ENCODE results near the gene PDZD2. TPM values are rescaled to one million over a fixed set of nuclear protein-coding genes. Genes with fewer than 3 reads are reported as not detected.
A peak's percentile ranks its signal among the peaks of the same experiment; 100 is the strongest.

The PDZD2 gene
- total RNA-seq, 4 donors from 2014 or later = 13.7 to 26.7 (median 24.1) TPM

GRCh38 chr5:31853398-31854135 is 214.6 kb downstream of the PDZD2 start:
- peaks cover 0 to 39% (median 15%) of the 10 kb centered on the region in 3 donors for H3K4me1 ChIP-seq
- TF ChIP-seq CTCF (IDR thresholded peaks at IDR 0.05) (no peak), POLR2A (IDR thresholded peaks at IDR 0.05) (peak in 1 of 4 donors; percentile 22)
- H3K27me3 ChIP-seq = peaks cover 0 to 31% (median 0%) of the 10 kb centered on the region in 4 donors
- H3K36me3 ChIP-seq = peaks cover 0 to 1% (median 0%) of the 10 kb centered on the region in 3 donors
- intact Hi-C loops (cut with DNase I) = no loop called here
- peak overlapping the region in 3 of 4 donors; percentile 64 to 75 (median 69) for H3K4me3 ChIP-seq
- no peak for DNase-seq
- H3K27ac ChIP-seq = peak overlapping the region; percentile 68 to 88 (median 80)
- 41 to 46% methylated on average over 6 to 8 of the region's 8 CpGs for WGBS, 2 donors
- H3K9me3 ChIP-seq = peaks cover 0 to 7% (median 3%) of the 10 kb centered on the region in 3 donors

- peak overlapping the region; percentile 68 to 88 (median 80) for H3K27ac ChIP-seq
- intact Hi-C loops (cut with DNase I) = no loop called here
- H3K4me3 ChIP-seq = peak overlapping the region; percentile 46 to 75 (median 66)
- no peak for DNase-seq
- peaks cover 0 to 39% (median 15%) of the 10 kb centered on the region in 3 donors for H3K4me1 ChIP-seq
- no peak for TF ChIP-seq POLR2A (IDR thresholded peaks at IDR 0.05)
- no peak for TF ChIP-seq CTCF (IDR thresholded peaks at IDR 0.05)
- WGBS, 2 donors = 7 to 10% methylated on average over 5 to 30 of the region's 49 CpGs
- peaks cover 0 to 31% (median 0%) of the 10 kb centered on the region in 4 donors for H3K27me3 ChIP-seq
- peaks cover 0 to 16% (median 12%) of the 10 kb centered on the region in 3 donors for H3K9me3 ChIP-seq
- peaks cover 0 to 10% (median 0%) of the 10 kb centered on the region in 3 donors for H3K36me3 ChIP-seq
These were observed 215.5 kb downstream of the PDZD2 start for GRCh38 chr5:31854181-31855133.

- peak overlapping the region; percentile 68 to 88 (median 80) for H3K27ac ChIP-seq
- H3K9me3 ChIP-seq = peaks cover 0 to 26% (median 22%) of the 10 kb centered on the region in 3 donors
- intact Hi-C loops (cut with DNase I) = no loop called here
- H3K27me3 ChIP-seq = peaks cover 0 to 31% (median 0%) of the 10 kb centered on the region in 4 donors
- DNase-seq = no peak
- H3K36me3 ChIP-seq = peaks cover 0 to 18% (median 0%) of the 10 kb centered on the region in 3 donors
- TF ChIP-seq POLR2A (IDR thresholded peaks at IDR 0.05) (peak in 1 of 4 donors; percentile 2), CTCF (IDR thresholded peaks at IDR 0.05) (peak in 2 of 6 experiments; percentile 4 to 10)
- WGBS, 2 donors = 4 to 16% methylated on average over 6 to 16 of the region's 31 CpGs
- H3K4me3 ChIP-seq = peak overlapping the region; percentile 46 to 75 (median 66)
- peaks cover 0 to 39% (median 15%) of the 10 kb centered on the region in 3 donors for H3K4me1 ChIP-seq
These were observed 216.5 kb downstream of the PDZD2 start for GRCh38 chr5:31855134-31856040.

GRCh38 chr5:31859096-31859495 is 220.2 kb downstream of the PDZD2 start:
- intact Hi-C loops (cut with DNase I) = no loop called here
- H3K36me3 ChIP-seq = peaks cover 0 to 18% (median 0%) of the 10 kb centered on the region in 3 donors
- peaks cover 0 to 27% (median 22%) of the 10 kb centered on the region in 3 donors for H3K9me3 ChIP-seq
- H3K27me3 ChIP-seq = peaks cover 0 to 27% (median 0%) of the 10 kb centered on the region in 4 donors
- DNase-seq = no peak
- TF ChIP-seq POLR2A (IDR thresholded peaks at IDR 0.05) (no peak), CTCF (IDR thresholded peaks at IDR 0.05) (no peak)
- H3K4me3 ChIP-seq = no peak overlapping the region
- no peak overlapping the region for H3K27ac ChIP-seq
- H3K4me1 ChIP-seq = peaks cover 0 to 26% (median 10%) of the 10 kb centered on the region in 3 donors
